NCI-H82 (cell line): ENCODE measurements around the gene ALDH3A1.
A peak's percentile ranks its signal among the peaks of the same experiment; 100 is the strongest.

Source experiments
- DNase-seq: peaks from one replicate; lab custom pipeline; 2025; lab: John Stamatoyannopoulos, UW

Gene ALDH3A1

DNA sequence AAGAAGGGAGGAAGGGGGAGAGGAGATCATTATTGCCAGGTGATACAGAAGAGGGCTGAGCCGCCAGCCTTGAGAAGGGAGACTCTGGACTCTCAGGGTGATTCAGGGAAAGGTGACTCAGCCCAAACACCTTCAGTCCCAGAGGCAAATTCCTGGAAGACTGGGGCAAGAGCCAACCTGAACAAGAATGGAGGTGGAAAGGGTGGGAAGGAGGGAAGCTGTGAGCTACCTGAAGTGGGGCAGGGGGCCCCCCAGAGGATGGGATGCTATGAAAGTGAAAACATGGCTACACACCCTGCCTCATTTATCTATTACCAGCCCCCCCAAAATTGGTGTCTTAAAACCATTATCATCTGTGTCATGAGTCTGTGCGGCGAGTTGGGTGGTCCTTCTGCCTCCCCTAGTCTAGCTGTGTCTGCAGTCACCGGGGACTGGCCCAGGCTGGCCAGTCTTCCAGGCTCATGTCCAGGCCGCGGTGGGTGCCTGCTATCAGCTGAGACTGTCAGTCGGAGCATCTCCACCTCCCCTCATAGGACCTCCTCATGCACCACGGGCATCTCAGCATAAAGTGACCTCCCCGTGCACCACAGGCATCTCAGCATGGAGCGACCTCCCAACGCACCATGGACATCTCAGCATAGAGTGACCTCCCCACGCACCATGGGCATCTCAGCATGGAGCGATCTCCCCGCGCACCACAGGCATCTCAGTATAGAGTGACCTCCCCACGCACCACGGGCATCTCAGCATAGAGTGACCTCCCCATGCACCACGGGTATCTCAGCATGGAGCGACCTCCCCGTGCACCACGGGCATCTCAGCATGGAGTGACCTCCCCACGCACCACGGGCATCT, 28.5 kb downstream of the ALDH3A1 start:
- no peak for DNase-seq

DNA sequence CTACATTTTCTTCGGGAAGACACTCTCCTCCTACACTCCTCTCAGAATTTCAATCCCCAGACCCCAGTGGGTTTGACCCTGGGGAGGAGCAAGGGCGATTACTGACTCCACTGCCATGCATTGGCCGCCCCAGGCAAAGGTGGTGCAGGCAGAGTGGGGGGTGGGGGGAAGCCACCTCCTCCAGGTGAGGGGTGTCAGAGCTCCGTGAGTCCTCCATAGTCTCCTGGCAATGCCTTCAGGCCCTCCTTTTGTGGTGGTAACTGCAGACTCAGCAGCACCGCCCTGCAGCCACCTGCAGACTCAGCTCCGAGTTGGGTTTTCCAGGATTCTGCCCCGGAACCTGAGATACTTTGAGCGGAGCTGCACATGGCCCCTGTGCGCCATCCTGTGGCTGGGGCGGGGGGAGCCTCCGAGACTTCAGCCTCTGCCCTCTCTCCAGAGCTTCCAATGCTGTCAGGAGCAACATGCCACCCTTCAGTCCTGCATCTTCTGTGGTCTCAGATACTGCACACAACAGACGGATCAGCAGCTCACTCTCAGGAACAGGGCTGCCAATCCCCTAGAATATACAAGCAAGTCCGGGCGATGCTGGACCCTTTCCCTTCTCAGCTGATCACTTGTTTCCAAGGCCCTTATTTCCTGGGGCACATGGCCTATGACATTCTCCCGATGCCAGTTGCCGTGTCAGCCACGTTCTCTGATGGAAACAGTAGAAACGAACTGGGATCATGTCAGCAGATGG, 29.3 kb downstream of the ALDH3A1 start:
- peak; percentile 50 for DNase-seq

DNA sequence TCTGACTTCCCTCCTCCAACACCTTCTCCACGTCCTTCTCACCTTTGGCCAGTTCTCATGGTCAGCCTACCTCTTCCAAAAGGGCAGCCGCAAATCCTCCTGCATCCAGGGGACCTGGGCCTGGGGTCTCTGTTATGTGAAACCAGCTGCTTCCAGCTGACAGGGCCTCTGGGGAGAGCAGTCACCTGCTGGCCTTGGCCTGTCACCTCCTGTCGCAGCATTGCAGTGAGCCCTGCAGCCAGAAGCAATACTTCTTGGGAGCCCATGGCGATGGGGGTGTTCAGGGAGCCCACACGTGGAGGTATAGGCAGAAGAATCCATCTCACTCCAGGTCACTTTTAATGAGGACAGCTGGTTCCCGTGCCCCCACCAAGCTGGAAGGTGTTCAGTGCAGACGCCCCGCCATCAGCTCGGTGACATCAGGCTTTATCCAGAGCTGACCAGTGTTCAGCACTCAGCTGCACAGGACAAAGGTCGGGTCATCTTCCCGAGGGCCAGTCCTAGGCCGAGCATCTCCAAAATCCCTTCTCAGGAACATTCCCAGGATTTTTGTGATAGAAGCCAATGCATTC, 30.0 kb downstream of the ALDH3A1 start:
- DNase-seq, result no peak

- no peak for DNase-seq
Measured at GRCh38 chr17:19717411-19717908, 30.6 kb downstream of the ALDH3A1 start.

DNA sequence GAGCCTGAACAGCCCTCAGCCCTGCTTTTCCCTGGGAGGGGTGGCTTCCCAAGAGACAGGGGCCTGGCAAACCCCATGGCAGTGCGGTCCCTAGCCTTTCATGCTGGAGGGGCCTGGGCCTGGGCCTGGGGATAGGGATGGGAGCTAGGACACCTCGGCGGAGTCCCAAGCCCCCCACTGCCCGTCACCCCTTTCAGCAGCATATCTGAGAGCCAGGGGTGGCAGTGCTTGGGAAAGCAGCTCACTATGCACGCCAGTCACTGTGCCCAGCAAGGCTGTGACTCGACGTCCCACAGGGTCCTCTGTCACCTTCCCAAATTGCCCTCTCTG, 31.1 kb downstream of the ALDH3A1 start:
- no peak for DNase-seq

- no peak for DNase-seq
Measured at GRCh38 chr17:19716108-19717030, 31.7 kb downstream of the ALDH3A1 start, which contains the start of gene SLC47A2. Gene SLC47A2, minus strand, starts transcription at chr17:19716584. Its CDS starts 29 bp downstream, at chr17:19716555.

- no peak for DNase-seq
Measured at GRCh38 chr17:19714542-19715411, 33.3 kb downstream of the ALDH3A1 start.

DNA sequence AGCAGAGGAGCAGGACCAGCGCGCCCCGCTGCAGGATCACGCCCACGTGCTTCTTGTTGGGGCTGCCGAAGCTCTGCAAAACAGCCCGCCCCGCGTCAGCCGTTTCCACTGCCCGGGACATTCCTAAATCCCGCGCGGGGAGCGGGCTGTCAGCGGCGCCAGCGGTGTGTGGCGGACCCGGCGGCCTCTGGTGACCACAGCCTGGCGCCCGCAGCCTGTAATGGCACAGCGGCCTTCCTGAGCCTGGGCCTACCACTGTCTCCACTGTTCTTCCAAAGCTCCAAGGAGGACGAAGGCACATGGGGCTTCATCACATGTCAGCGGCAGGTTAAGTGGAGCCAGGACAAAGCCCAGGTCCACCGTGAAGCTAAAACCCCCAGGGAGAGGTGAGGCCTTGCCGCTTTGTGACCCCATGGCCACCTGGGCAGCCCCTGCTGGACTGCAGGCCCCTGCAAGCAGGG, 34.2 kb downstream of the ALDH3A1 start:
- DNase-seq, result no peak

DNA sequence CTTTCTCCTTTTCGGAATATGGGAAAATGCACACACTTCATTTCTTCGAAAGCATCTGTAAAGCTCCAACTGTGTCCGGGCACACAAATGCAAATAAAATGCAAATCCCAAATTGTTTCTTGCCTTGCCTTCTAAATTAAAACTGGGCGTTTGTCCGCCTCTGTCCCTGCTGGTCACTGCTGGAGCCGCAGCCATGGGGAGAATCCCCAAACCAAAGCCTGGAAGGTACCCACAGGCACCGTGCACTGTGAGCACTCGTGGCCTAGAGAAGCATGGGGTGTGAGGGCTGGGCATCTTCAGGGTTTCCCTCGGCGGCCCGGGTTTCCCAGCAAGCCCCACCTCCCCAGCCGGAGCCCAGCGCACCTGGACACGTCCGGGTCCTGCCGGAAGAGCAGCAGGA, 34.6 kb downstream of the ALDH3A1 start:
- DNase-seq, result no peak

DNA sequence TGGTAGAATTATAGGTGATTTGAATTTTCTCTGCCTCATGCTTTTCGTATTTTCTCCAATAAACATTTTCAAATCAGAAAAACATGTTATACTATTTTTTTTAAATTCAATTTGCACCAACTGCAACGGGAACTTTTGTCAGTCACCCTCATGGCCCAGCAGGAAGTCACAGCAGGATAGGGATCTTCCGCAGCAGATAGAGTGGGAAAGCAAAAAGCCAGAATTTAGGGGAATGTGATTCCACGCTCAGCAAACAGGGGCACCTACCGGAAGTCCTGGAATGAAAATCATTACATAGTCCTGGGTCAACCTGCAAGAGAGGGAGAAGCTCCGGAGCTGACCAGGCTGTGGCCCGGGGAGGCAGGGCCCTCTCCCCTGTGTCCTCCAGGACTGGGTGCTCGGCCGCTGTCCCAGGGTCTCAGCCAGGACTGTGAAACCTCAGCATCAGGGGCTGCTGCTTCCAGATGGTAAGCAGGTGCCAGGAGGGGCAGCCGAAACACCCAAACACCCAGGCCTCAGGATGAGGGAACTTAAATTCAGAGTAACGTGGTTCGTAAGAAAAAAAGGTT, 35.6 kb downstream of the ALDH3A1 start:
- no peak for DNase-seq

DNA sequence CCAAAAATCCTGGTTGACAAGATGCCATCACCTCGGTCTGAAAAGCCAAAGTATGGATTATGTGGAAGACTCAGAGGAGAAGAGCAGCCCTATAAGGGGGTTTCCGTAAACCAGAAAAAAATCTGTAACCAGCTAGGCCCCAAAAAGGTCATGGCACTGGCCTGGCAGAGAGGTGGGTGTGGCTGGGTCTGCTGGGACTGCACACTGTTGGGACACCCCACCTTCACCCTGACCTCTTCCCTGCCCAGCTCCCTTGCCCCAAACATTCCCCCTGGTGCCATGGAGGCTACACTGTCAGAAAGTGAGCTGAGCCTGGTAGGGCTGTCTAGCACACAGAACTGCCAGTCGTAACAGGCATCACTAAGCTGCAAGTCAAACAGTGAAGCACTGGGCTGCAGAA, 38.3 kb downstream of the ALDH3A1 start:
- DNase-seq, result no peak

- DNase-seq, result no peak
Measured at GRCh38 chr17:19708431-19709175, 39.5 kb downstream of the ALDH3A1 start.

- DNase-seq, result no peak
Measured at GRCh38 chr17:19707728-19708221, 40.3 kb downstream of the ALDH3A1 start.

GRCh38 chr17:19706791-19707727, 41.0 kb downstream of the ALDH3A1 start:
- peak; percentile 73 for DNase-seq

- DNase-seq, result no peak
Measured at GRCh38 chr17:19705771-19706770, 42.0 kb downstream of the ALDH3A1 start.

- DNase-seq, result no peak
Measured at GRCh38 chr17:19705201-19705600, 42.9 kb downstream of the ALDH3A1 start.
